Lower lobe of right lung (tissue), 2 donors: ENCODE data around the gene DGKB. TPM values are rescaled to one million over a fixed set of nuclear protein-coding genes. Genes with fewer than 3 reads are reported as not detected.

ENCODE experiments used
- ATAC-seq, 2 donors: fragments of 200-7000 bp; cut with Tn5 transposase; one replicate each; pipeline ENCODE4 v1.9.1; 2020 to 2022; ENCODE audit warnings: mild to moderate bottlenecking in 2 of 2, moderate library complexity in 2 of 2
- DNase-seq: peaks from one replicate; pipeline ENCODE4 v3.0.0-alpha.2; 2020
- H3K27ac ChIP-seq: fragments of 200-600 bp; one replicate; pipeline ENCODE4 v1.8.0; 2022
- H3K27me3 ChIP-seq: fragments of 200-600 bp; one replicate; pipeline ENCODE4 v1.8.0; 2022; ENCODE audit warnings: low read depth
- H3K36me3 ChIP-seq: fragments of 200-600 bp; one replicate; pipeline ENCODE4 v1.8.0; 2022; ENCODE audit warnings: mild to moderate bottlenecking
- H3K4me1 ChIP-seq: fragments of 200-600 bp; one replicate; pipeline ENCODE4 v1.8.0; 2022
- H3K4me3 ChIP-seq: fragments of 200-600 bp; one replicate; pipeline ENCODE4 v1.8.0; 2022; ENCODE audit warnings: mild to moderate bottlenecking
- H3K9me3 ChIP-seq: fragments of 200-600 bp; one replicate; pipeline ENCODE4 v1.8.0; 2022
- intact Hi-C: fragments of 100-400 bp; cut with DNase I; formaldehyde crosslinking; loops from one replicate; pipeline ENCODE4 v1.11.0; 2022
- total RNA-seq: library from RNA; stranded (reverse); fragmentation: NEBNext Ultra II Directional; extraction: Animal tissue kit (Norgen Biotek cat#: 25700); gene quantifications from one replicate; pipeline ENCODE4 v1.2.1, GENCODE V29; 2021
- TF ChIP-seq, protein P1 (sequence below): fragments of 200-600 bp; IDR thresholded peaks from one replicate; pipeline ENCODE4 v1.8.0; 2022; ENCODE audit warnings: antibody characterized with exemption, mild to moderate bottlenecking
- donor health status: DM: no; HTN: yes; CAD: no; lungs with severe emphysema.

The DGKB gene
- total RNA-seq, 1 donor from 2014 or later = 0.09 TPM

GRCh38 chr7:14626076-14626475 is 276.5 kb downstream of the DGKB start:
- ATAC-seq (no peak), DNase-seq (no peak)
- Histone ChIP-seq H3K9me3 (no peaks in the 10 kb centered on the region), H3K27ac (no peak overlapping the region), H3K36me3 (no peaks in the 10 kb centered on the region), H3K4me3 (no peak overlapping the region), H3K4me1 (no peaks in the 10 kb centered on the region), H3K27me3 (no peaks in the 10 kb centered on the region)
- intact Hi-C loops = no loop called here
- TF ChIP-seq, protein P1, sequence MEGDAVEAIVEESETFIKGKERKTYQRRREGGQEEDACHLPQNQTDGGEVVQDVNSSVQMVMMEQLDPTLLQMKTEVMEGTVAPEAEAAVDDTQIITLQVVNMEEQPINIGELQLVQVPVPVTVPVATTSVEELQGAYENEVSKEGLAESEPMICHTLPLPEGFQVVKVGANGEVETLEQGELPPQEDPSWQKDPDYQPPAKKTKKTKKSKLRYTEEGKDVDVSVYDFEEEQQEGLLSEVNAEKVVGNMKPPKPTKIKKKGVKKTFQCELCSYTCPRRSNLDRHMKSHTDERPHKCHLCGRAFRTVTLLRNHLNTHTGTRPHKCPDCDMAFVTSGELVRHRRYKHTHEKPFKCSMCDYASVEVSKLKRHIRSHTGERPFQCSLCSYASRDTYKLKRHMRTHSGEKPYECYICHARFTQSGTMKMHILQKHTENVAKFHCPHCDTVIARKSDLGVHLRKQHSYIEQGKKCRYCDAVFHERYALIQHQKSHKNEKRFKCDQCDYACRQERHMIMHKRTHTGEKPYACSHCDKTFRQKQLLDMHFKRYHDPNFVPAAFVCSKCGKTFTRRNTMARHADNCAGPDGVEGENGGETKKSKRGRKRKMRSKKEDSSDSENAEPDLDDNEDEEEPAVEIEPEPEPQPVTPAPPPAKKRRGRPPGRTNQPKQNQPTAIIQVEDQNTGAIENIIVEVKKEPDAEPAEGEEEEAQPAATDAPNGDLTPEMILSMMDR = no peak

DNA sequence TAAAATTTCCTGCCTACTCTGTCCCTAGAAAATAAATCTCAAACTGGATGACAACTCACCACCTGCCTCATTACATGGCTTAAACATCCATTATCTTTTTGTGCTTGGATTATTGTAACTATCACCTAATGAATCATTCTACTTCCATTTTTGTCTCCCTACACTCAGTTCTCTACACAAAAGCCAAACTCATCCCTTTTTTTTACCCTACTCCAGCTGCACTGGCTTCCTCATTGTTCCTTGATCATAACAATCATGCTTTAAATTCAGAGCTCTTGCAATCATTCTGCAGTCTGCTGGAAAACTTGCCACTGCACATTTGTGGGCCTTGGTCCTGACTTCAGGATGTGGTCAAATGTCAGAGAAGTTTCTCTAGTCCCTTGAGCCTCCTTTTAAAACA is 280.0 kb downstream of the DGKB start:
- no peaks in the 10 kb centered on the region for H3K9me3 ChIP-seq
- intact Hi-C loops = no loop called here
- H3K27ac ChIP-seq = no peak overlapping the region
- H3K36me3 ChIP-seq = no peaks in the 10 kb centered on the region
- no peaks in the 10 kb centered on the region for H3K27me3 ChIP-seq
- no peak overlapping the region for H3K4me3 ChIP-seq
- TF ChIP-seq, protein P1 = no peak
- DNase-seq (no peak), ATAC-seq (no peak)
- no peaks in the 10 kb centered on the region for H3K4me1 ChIP-seq

DNA sequence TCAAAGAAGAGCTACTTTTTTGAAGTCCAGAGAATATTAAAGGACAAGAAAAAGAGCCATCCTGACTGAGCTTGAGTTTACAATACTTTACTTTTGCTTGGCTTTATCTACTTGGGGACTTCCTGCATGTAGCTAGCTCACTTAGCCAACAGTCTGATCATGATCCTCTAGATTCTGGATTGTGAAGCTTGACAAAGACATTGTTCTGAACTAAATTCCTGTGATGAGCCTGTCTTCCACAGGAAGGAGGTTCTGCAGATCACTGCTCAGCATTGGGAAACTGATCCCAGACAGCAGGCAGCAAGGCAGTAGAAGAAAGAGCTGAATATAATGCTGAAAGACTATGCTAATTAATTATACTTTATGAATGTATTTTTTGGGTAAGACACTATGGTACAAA is 296.4 kb downstream of the DGKB start:
- DNase-seq = no peak
- no peak overlapping the region for H3K4me3 ChIP-seq
- no peaks in the 10 kb centered on the region for H3K27me3 ChIP-seq
- H3K36me3 ChIP-seq = no peaks in the 10 kb centered on the region
- intact Hi-C loops = no loop called here
- H3K9me3 ChIP-seq = no peaks in the 10 kb centered on the region
- no peaks in the 10 kb centered on the region for H3K4me1 ChIP-seq
- no peak for ATAC-seq
- TF ChIP-seq, protein P1 = no peak
- H3K27ac ChIP-seq = no peak overlapping the region

- Histone ChIP-seq H3K36me3 (no peaks in the 10 kb centered on the region), H3K27ac (no peak overlapping the region), H3K4me3 (no peak overlapping the region), H3K27me3 (no peaks in the 10 kb centered on the region), H3K9me3 (no peaks in the 10 kb centered on the region), H3K4me1 (no peaks in the 10 kb centered on the region)
- no peak for ATAC-seq
- DNase-seq = no peak
- TF ChIP-seq, protein P1 = no peak
- intact Hi-C loops = no loop called here
Observed at GRCh38 chr7:14604606-14605005, 297.9 kb downstream of the DGKB start.

DNA sequence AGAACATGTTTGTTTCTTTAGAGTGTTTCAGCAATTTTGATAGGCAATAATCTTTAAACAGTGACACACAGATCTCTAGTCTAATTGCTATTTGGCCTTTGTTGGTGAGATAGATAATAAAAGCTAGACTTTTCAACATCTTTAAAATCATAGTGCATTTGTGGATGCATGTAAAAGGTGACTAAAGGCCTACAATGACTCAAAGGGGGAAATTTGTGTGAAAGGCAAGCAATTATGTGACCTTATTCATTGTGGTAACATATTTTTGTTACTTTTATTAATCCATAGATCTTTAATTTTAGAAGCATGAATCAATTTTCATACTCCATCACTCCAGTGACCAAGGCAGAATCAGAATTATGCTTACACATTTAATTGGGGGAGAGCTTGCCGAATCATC is 299.7 kb downstream of the DGKB start:
- TF ChIP-seq, protein P1 = no peak
- DNase-seq (no peak), ATAC-seq (no peak)
- H3K4me3 ChIP-seq = no peak overlapping the region
- no peak overlapping the region for H3K27ac ChIP-seq
- no peaks in the 10 kb centered on the region for H3K9me3 ChIP-seq
- no peaks in the 10 kb centered on the region for H3K4me1 ChIP-seq
- intact Hi-C loops = no loop called here
- no peaks in the 10 kb centered on the region for H3K27me3 ChIP-seq
- H3K36me3 ChIP-seq = no peaks in the 10 kb centered on the region
